ENCODE data around the gene C14orf93. TPM values are rescaled to one million over a fixed set of nuclear protein-coding genes. Genes with fewer than 3 reads are reported as not detected.
A peak's percentile ranks its signal among the peaks of the same experiment; 100 is the strongest.
"Not testable (repeated sequence)": the region's sequence is repeated elsewhere in the genome, so short reads cannot be mapped to it uniquely, and the experiment has no call there.

C14orf93 gene
- total RNA-seq, 2 experiments from 2014 or later, result 10.5 to 11.1 TPM

GRCh38 chr14:23017091-23017490, 7.1 kb upstream of the C14orf93 start:
- no peak overlapping the region for H3K4me3 Mint-ChIP-seq
- DNase-seq, result no peak
- H3K9me3 Mint-ChIP-seq, result no peaks in the 10 kb centered on the region
- H3K27ac Mint-ChIP-seq, result no peak overlapping the region
- H3K27me3 Mint-ChIP-seq, result no peaks in the 10 kb centered on the region
- H3K4me1 Mint-ChIP-seq, result peaks cover 1% of the 10 kb centered on the region
- no peaks in the 10 kb centered on the region for H3K36me3 Mint-ChIP-seq

GRCh38 chr14:23015618-23016017, 5.7 kb upstream of the C14orf93 start:
- Mint-ChIP-seq H3K4me3 (no peak overlapping the region), H3K9me3 (no peaks in the 10 kb centered on the region), H3K27me3 (no peaks in the 10 kb centered on the region), H3K4me1 (peaks cover under 1% of the 10 kb centered on the region), H3K27ac (no peak overlapping the region), H3K36me3 (no peaks in the 10 kb centered on the region)
- DNase-seq, result no peak

GRCh38 chr14:23013749-23014054, 3.8 kb upstream of the C14orf93 start:
- not testable (repeated sequence) for H3K27me3 Mint-ChIP-seq

GRCh38 chr14:23013054-23013748, 3.3 kb upstream of the C14orf93 start:
- no peak for DNase-seq
- Mint-ChIP-seq H3K4me3 (no peak overlapping the region), H3K27ac (no peak overlapping the region), H3K4me1 (peaks cover 18% of the 10 kb centered on the region), H3K36me3 (peaks cover 4% of the 10 kb centered on the region), H3K27me3 (no peaks in the 10 kb centered on the region), H3K9me3 (no peaks in the 10 kb centered on the region)

More at GRCh38 chr14:23013749-23014054, 3.8 kb upstream of the C14orf93 start:
- DNase-seq, H3K27ac Mint-ChIP-seq, H3K9me3 Mint-ChIP-seq, H3K4me3 Mint-ChIP-seq, H3K36me3 Mint-ChIP-seq: not testable (repeated sequence)
- peaks cover 13% of the 10 kb centered on the region for H3K4me1 Mint-ChIP-seq

- H3K27ac Mint-ChIP-seq, result peak overlapping the region; percentile 91
- peaks cover 5% of the 10 kb centered on the region for H3K36me3 Mint-ChIP-seq
- DNase-seq, result no peak
- peaks cover 35% of the 10 kb centered on the region for H3K4me1 Mint-ChIP-seq
- peak overlapping the region; percentile 88 for H3K4me3 Mint-ChIP-seq
- no peaks in the 10 kb centered on the region for H3K9me3 Mint-ChIP-seq
- no peaks in the 10 kb centered on the region for H3K27me3 Mint-ChIP-seq
Observed at GRCh38 chr14:23009483-23009938, 432 bp downstream of the C14orf93 start.

- peaks cover 35% of the 10 kb centered on the region for H3K4me1 Mint-ChIP-seq
- peak overlapping the region; percentile 22 for H3K27ac Mint-ChIP-seq
- no peaks in the 10 kb centered on the region for H3K9me3 Mint-ChIP-seq
- no peak for DNase-seq
- no peaks in the 10 kb centered on the region for H3K27me3 Mint-ChIP-seq
- H3K36me3 Mint-ChIP-seq, result peaks cover 5% of the 10 kb centered on the region
- peak overlapping the region; percentile 88 for H3K4me3 Mint-ChIP-seq
Observed at GRCh38 chr14:23008831-23009230, 1.1 kb downstream of the C14orf93 start.

GRCh38 chr14:23006544-23007419, 3.2 kb downstream of the C14orf93 start:
- H3K27ac Mint-ChIP-seq, result peak overlapping the region; percentile 98
- H3K9me3 Mint-ChIP-seq, result no peaks in the 10 kb centered on the region
- H3K4me1 Mint-ChIP-seq, result peaks cover 35% of the 10 kb centered on the region
- H3K27me3 Mint-ChIP-seq, result no peaks in the 10 kb centered on the region
- H3K4me3 Mint-ChIP-seq, result peak overlapping the region; percentile 96
- DNase-seq, result peak; percentile 99
- peaks cover 5% of the 10 kb centered on the region for H3K36me3 Mint-ChIP-seq

- Mint-ChIP-seq H3K4me3 (peak overlapping the region; percentile 96), H3K36me3 (peaks cover 5% of the 10 kb centered on the region), H3K4me1 (peaks cover 35% of the 10 kb centered on the region), H3K9me3 (no peaks in the 10 kb centered on the region), H3K27me3 (no peaks in the 10 kb centered on the region), H3K27ac (peak overlapping the region; percentile 98)
- no peak for DNase-seq
Observed at GRCh38 chr14:23006188-23006534, 3.8 kb downstream of the C14orf93 start.

- DNase-seq, result no peak
- Mint-ChIP-seq H3K4me1 (peaks cover 38% of the 10 kb centered on the region), H3K4me3 (peak overlapping the region; percentile 96), H3K9me3 (no peaks in the 10 kb centered on the region), H3K27ac (peak overlapping the region; percentile 98), H3K27me3 (no peaks in the 10 kb centered on the region), H3K36me3 (peaks cover 5% of the 10 kb centered on the region)
Observed at GRCh38 chr14:23005451-23006187, 4.3 kb downstream of the C14orf93 start.

GRCh38 chr14:23004274-23004673, 5.7 kb downstream of the C14orf93 start:
- peaks cover 30% of the 10 kb centered on the region for H3K4me1 Mint-ChIP-seq
- H3K27me3 Mint-ChIP-seq, H3K9me3 Mint-ChIP-seq, H3K4me3 Mint-ChIP-seq, DNase-seq, H3K27ac Mint-ChIP-seq, H3K36me3 Mint-ChIP-seq: not testable (repeated sequence)

- H3K27ac Mint-ChIP-seq, result no peak overlapping the region
- H3K4me1 Mint-ChIP-seq, result peaks cover 16% of the 10 kb centered on the region
- H3K9me3 Mint-ChIP-seq, result no peaks in the 10 kb centered on the region
- H3K36me3 Mint-ChIP-seq, result peaks cover 2% of the 10 kb centered on the region
- no peak overlapping the region for H3K4me3 Mint-ChIP-seq
- H3K27me3 Mint-ChIP-seq, result no peaks in the 10 kb centered on the region
- no peak for DNase-seq
Observed at GRCh38 chr14:23002592-23002991, 7.4 kb downstream of the C14orf93 start.

GRCh38 chr14:23000860-23001259, 9.1 kb downstream of the C14orf93 start:
- no peaks in the 10 kb centered on the region for H3K36me3 Mint-ChIP-seq
- DNase-seq, result no peak
- H3K9me3 Mint-ChIP-seq, result no peaks in the 10 kb centered on the region
- H3K4me1 Mint-ChIP-seq, result peaks cover 5% of the 10 kb centered on the region
- no peaks in the 10 kb centered on the region for H3K27me3 Mint-ChIP-seq
- no peak overlapping the region for H3K4me3 Mint-ChIP-seq
- H3K27ac Mint-ChIP-seq, result no peak overlapping the region

- Mint-ChIP-seq H3K27me3 (no peaks in the 10 kb centered on the region), H3K27ac (no peak overlapping the region), H3K4me1 (peaks cover 7% of the 10 kb centered on the region), H3K36me3 (no peaks in the 10 kb centered on the region), H3K9me3 (no peaks in the 10 kb centered on the region), H3K4me3 (no peak overlapping the region)
- DNase-seq, result no peak
Observed at GRCh38 chr14:22998329-22999012, 11.5 kb downstream of the C14orf93 start.

GRCh38 chr14:22997676-22998323, 12.1 kb downstream of the C14orf93 start:
- Mint-ChIP-seq H3K36me3 (no peaks in the 10 kb centered on the region), H3K4me3 (no peak overlapping the region), H3K27me3 (no peaks in the 10 kb centered on the region), H3K27ac (no peak overlapping the region), H3K9me3 (no peaks in the 10 kb centered on the region), H3K4me1 (peaks cover 7% of the 10 kb centered on the region)
- DNase-seq, result no peak

All from activated naive CD8-positive, alpha-beta T cell treated with anti-CD3 and anti-CD28 coated beads for 36 hours (primary cell).